K562 (cell line): ENCODE results near the gene TKT. TPM values are rescaled to one million over a fixed set of nuclear protein-coding genes. Genes with fewer than 3 reads are reported as not detected.

Experiments
- FOS ChIP-seq: IDR thresholded peaks from 3 replicates; pipeline ENCODE4 v1.6.1; 2011; ENCODE audit not compliant: insufficient read length; ENCODE audit errors: extremely low read depth
- FOXJ2 ChIP-seq: fragments of 200-800 bp; sonication (Bioruptor generic); IDR thresholded peaks from 2 replicates; pipeline ENCODE4 v1.6.1; 2016; ENCODE audit warnings: missing genetic modification characterization, missing compliant biosample characterization
- FUS ChIP-seq: fragments of 200-400 bp; formaldehyde crosslinking; optimal IDR thresholded peaks from 2 replicates; pipeline ENCODE3; 2017; ENCODE audit warnings: low read depth, low read length
- HDAC2 ChIP-seq: fragments of 450-650 bp; IDR thresholded peaks from 2 replicates; pipeline ENCODE4 v1.6.1; 2016; ENCODE audit warnings: mild to moderate bottlenecking
- HNRNPL ChIP-seq: fragments of 200-400 bp; formaldehyde crosslinking; IDR thresholded peaks from 2 replicates; pipeline ENCODE4 v1.6.1; 2017; ENCODE audit warnings: low read depth, mild to moderate bottlenecking, low read length
- IRF2 ChIP-seq: sonication (generic); formaldehyde crosslinking; IDR thresholded peaks from 2 replicates; pipeline ENCODE4 v1.8.1; 2022; ENCODE audit warnings: mild to moderate bottlenecking, missing genetic modification reagents
- JUNB ChIP-seq: fragments of 450-650 bp; formaldehyde crosslinking; conservative IDR thresholded peaks from 2 replicates; pipeline ENCODE4 v1.4.0; 2020; ENCODE audit warnings: mild to moderate bottlenecking
- NR2C2 ChIP-seq, 2 experiments: fragments of 200-800 bp in 1 of 2; sonication (Bioruptor generic) in 1 of 2; sonication (generic) in 1 of 2; formaldehyde crosslinking in 1 of 2; IDR thresholded peaks; 2 replicates each; pipeline versions ENCODE4 v1.6.1 to v1.8.0; 2016 to 2022; ENCODE audit warnings: mild to moderate bottlenecking in 1 of 2, missing compliant biosample characterization in 1 of 2, missing genetic modification characterization in 1 of 2, missing genetic modification reagents in 1 of 2
- PCBP2 ChIP-seq: fragments of 200-400 bp; formaldehyde crosslinking; IDR thresholded peaks from 2 replicates; pipeline ENCODE4 v1.6.1; 2018; ENCODE audit warnings: low read length, low read depth, mild to moderate bottlenecking, moderate library complexity; ENCODE audit not compliant: poor library complexity, severe bottlenecking
- SMAD4 ChIP-seq: fragments of 250-450 bp; sonication (Bioruptor Pico); conservative IDR thresholded peaks from 2 replicates; pipeline ENCODE4 v1.8.0; 2021; ENCODE audit warnings: inconsistent platforms, mild to moderate bottlenecking, moderate library complexity
- TAL1 ChIP-seq: fragments of 450-650 bp; IDR thresholded peaks from 2 replicates; pipeline ENCODE4 v1.6.1; 2016; ENCODE audit warnings: mild to moderate bottlenecking
- ZNF253 ChIP-seq: fragments of 250-450 bp; sonication (Bioruptor Pico); conservative IDR thresholded peaks from 2 replicates; pipeline ENCODE4 v1.6.1; 2021; ENCODE audit warnings: mild to moderate bottlenecking
- ZNF324 ChIP-seq: fragments of 250-450 bp; sonication (Bioruptor Pico); IDR thresholded peaks from 2 replicates; pipeline ENCODE4 v1.4.0; 2020; ENCODE audit warnings: mild to moderate bottlenecking
- polyA plus RNA-seq, 8 experiments: library from polyadenylated mRNA; depleted of rRNA in 4 of 8; stranded (reverse) in 5 of 8; unstranded in 3 of 8; fragments of >200 nt; fragmentation: Nextera tagmentation in 2 of 8; fragmentation: Illumina TruSeq in 1 of 8; extraction: Ambion mirVana in 2 of 8; extraction: Trizol in 1 of 8; gene quantifications; 2 replicates each; pipeline versions ENCODE4 v1.2.1 to v1.2.3, GENCODE V29; 2011 to 2014; ENCODE audit warnings: inconsistent platforms in 1 of 8, missing spikeins in 1 of 8
- total RNA-seq, 7 experiments: library from RNA; depleted of rRNA in 6 of 7; stranded (reverse); fragments of >200 nt in 6 of 7; fragmentation: Illumina TruSeq in 2 of 7; extraction: Trizol in 2 of 7; gene quantifications; 2 replicates each; pipeline versions ENCODE4 v1.2.1 to v1.2.3, GENCODE V29; 2011 to 2021; ENCODE audit warnings: low replicate concordance in 1 of 7
- TF ChIP-seq, protein P1 (sequence below): fragments of 450-650 bp; IDR thresholded peaks from 2 replicates; pipeline ENCODE4 v1.6.1; 2016; ENCODE audit warnings: mild to moderate bottlenecking, moderate library complexity

The TKT gene
- total and polyA plus RNA-seq, 9 of the 15 experiments (the other 6 are each of a cell fraction or from before 2014, with no cell fraction given) = 58.1 to 401 (median 187) TPM

DNA sequence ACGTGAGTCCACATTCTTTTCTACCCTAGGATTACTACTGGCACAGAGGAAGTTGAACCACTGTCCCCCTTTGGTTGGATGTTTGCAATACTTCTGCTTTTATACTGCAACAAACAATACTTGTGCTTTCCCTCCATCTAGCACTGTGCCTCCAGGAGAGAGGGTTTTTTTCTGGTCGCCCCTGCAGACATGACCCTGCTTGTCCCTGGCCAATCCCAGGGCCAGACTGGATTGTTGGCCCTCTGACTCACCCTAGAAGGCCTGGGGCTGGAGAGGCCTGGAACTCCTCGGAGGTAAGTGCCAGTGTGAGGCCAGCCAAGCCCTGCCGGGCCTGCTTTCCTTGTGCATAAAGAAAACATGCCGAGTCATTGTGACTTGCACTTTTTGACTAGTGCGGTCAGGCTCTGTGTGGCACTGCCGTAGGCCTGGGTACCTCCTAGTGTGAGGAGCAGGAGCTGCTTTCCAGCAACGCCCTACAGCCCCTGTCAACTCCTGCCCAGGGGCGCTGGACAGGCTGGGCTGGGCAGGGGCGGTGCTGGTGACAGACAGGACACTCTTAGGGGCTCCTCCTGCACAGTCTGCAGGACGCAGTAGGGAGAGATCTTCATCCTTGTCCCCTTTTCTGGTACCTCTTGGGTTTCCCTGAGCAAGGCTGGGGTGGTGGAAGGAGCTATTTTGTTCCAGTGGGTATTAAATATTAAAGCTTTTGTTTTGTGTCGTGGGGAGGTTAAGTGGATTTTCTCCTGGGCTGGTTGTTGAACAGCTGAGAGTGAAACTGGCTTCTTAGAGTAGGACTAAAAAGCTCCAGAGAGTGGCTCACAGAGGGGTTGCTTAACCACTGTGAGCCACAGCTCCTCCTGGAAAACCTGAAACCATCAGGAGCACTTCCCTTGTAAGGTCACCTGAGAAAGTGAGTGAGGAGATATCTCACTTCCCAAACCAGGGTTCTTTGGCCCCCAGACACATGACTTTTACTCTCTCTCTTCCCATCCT, 14.4 kb upstream of the TKT start (continued):
- TF ChIP-seq, protein P1, sequence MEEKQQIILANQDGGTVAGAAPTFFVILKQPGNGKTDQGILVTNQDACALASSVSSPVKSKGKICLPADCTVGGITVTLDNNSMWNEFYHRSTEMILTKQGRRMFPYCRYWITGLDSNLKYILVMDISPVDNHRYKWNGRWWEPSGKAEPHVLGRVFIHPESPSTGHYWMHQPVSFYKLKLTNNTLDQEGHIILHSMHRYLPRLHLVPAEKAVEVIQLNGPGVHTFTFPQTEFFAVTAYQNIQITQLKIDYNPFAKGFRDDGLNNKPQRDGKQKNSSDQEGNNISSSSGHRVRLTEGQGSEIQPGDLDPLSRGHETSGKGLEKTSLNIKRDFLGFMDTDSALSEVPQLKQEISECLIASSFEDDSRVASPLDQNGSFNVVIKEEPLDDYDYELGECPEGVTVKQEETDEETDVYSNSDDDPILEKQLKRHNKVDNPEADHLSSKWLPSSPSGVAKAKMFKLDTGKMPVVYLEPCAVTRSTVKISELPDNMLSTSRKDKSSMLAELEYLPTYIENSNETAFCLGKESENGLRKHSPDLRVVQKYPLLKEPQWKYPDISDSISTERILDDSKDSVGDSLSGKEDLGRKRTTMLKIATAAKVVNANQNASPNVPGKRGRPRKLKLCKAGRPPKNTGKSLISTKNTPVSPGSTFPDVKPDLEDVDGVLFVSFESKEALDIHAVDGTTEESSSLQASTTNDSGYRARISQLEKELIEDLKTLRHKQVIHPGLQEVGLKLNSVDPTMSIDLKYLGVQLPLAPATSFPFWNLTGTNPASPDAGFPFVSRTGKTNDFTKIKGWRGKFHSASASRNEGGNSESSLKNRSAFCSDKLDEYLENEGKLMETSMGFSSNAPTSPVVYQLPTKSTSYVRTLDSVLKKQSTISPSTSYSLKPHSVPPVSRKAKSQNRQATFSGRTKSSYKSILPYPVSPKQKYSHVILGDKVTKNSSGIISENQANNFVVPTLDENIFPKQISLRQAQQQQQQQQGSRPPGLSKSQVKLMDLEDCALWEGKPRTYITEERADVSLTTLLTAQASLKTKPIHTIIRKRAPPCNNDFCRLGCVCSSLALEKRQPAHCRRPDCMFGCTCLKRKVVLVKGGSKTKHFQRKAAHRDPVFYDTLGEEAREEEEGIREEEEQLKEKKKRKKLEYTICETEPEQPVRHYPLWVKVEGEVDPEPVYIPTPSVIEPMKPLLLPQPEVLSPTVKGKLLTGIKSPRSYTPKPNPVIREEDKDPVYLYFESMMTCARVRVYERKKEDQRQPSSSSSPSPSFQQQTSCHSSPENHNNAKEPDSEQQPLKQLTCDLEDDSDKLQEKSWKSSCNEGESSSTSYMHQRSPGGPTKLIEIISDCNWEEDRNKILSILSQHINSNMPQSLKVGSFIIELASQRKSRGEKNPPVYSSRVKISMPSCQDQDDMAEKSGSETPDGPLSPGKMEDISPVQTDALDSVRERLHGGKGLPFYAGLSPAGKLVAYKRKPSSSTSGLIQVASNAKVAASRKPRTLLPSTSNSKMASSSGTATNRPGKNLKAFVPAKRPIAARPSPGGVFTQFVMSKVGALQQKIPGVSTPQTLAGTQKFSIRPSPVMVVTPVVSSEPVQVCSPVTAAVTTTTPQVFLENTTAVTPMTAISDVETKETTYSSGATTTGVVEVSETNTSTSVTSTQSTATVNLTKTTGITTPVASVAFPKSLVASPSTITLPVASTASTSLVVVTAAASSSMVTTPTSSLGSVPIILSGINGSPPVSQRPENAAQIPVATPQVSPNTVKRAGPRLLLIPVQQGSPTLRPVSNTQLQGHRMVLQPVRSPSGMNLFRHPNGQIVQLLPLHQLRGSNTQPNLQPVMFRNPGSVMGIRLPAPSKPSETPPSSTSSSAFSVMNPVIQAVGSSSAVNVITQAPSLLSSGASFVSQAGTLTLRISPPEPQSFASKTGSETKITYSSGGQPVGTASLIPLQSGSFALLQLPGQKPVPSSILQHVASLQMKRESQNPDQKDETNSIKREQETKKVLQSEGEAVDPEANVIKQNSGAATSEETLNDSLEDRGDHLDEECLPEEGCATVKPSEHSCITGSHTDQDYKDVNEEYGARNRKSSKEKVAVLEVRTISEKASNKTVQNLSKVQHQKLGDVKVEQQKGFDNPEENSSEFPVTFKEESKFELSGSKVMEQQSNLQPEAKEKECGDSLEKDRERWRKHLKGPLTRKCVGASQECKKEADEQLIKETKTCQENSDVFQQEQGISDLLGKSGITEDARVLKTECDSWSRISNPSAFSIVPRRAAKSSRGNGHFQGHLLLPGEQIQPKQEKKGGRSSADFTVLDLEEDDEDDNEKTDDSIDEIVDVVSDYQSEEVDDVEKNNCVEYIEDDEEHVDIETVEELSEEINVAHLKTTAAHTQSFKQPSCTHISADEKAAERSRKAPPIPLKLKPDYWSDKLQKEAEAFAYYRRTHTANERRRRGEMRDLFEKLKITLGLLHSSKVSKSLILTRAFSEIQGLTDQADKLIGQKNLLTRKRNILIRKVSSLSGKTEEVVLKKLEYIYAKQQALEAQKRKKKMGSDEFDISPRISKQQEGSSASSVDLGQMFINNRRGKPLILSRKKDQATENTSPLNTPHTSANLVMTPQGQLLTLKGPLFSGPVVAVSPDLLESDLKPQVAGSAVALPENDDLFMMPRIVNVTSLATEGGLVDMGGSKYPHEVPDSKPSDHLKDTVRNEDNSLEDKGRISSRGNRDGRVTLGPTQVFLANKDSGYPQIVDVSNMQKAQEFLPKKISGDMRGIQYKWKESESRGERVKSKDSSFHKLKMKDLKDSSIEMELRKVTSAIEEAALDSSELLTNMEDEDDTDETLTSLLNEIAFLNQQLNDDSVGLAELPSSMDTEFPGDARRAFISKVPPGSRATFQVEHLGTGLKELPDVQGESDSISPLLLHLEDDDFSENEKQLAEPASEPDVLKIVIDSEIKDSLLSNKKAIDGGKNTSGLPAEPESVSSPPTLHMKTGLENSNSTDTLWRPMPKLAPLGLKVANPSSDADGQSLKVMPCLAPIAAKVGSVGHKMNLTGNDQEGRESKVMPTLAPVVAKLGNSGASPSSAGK = peak; percentile 79
- peak; percentile 78 for TF ChIP-seq HDAC2
- no peak for TF ChIP-seq IRF2 (CRISPR knock-in tag)
- TF ChIP-seq PCBP2 = no peak
- peak; percentile 70; the same call in 1 of the 2 replicates for TF ChIP-seq FOXJ2 (tag)
- TF ChIP-seq FOS = no peak
- TF ChIP-seq FUS = no peak
- TF ChIP-seq NR2C2 (CRISPR knock-in tag; IDR thresholded peaks at IDR 0.05) = no peak
- TF ChIP-seq NR2C2 (tag; IDR thresholded peaks at IDR 0.05) = peak; percentile 65; the same call in 1 of the 2 replicates
- no peak for TF ChIP-seq ZNF253 (CRISPR knock-in tag)
- no peak for TF ChIP-seq ZNF324 (CRISPR knock-in tag)
- TF ChIP-seq JUNB = 0 out of 2 replicates have a peak, but pooled peaks have one; percentile 2
- TF ChIP-seq HNRNPL = no peak
- TF ChIP-seq TAL1 = no peak
- TF ChIP-seq SMAD4 (CRISPR knock-in tag) = peak; percentile 91
